KOPT-K1 (cell line): ENCODE measurements around the gene GARIN5B.
"Not testable (repeated sequence)": the region's sequence is repeated elsewhere in the genome, so short reads cannot be mapped to it uniquely, and the experiment has no call there.

Experiments used
- H3K27ac ChIP-seq: fragments of 200-600 bp; sonication (generic); 2 replicates; pipeline ENCODE4 v1.5.1; 2016; ENCODE audit warnings: antibody characterized with exemption, mild to moderate bottlenecking, low read depth, low read length; ENCODE audit not compliant: poor library complexity, severe bottlenecking
- H3K36me3 ChIP-seq: fragments of 200-600 bp; sonication (generic); 2 replicates; pipeline ENCODE4 v1.5.1; 2017; ENCODE audit warnings: antibody characterized with exemption, mild to moderate bottlenecking, low read length, moderate library complexity; ENCODE audit not compliant: insufficient read depth
- H3K9me3 ChIP-seq: fragments of 200-600 bp; sonication (generic); 2 replicates; pipeline ENCODE4 v1.5.1; 2017; ENCODE audit warnings: antibody characterized with exemption, low read length, mild to moderate bottlenecking; ENCODE audit not compliant: insufficient read depth, poor library complexity, severe bottlenecking

Gene GARIN5B

GRCh38 chr19:55362990-55363716 is at the start of gene GARIN5B:
Gene GARIN5B, minus strand, starts transcription at chr19:55363260. Its CDS starts 194 bp downstream, at chr19:55363066.
- H3K9me3 ChIP-seq: no peaks in the 10 kb centered on the region
- no peaks in the 10 kb centered on the region for H3K36me3 ChIP-seq
- no peak within 1 kb of the TSS for H3K27ac ChIP-seq

GRCh38 chr19:55410168-55410567 is 47.1 kb upstream of the GARIN5B start:
- Histone ChIP-seq H3K36me3 (peaks cover 17% of the 10 kb centered on the region), H3K9me3 (no peaks in the 10 kb centered on the region), H3K27ac (no peak overlapping the region)

- H3K9me3 ChIP-seq, H3K27ac ChIP-seq: not testable (repeated sequence)
- H3K36me3 ChIP-seq: peaks cover 26% of the 10 kb centered on the region
Observed at GRCh38 chr19:55409179-55409578, 46.1 kb upstream of the GARIN5B start.

- no peaks in the 10 kb centered on the region for H3K9me3 ChIP-seq
- H3K27ac ChIP-seq: peak overlapping the region; percentile 95
- peaks cover 33% of the 10 kb centered on the region for H3K36me3 ChIP-seq
Observed at GRCh38 chr19:55408533-55408872, 45.4 kb upstream of the GARIN5B start.

GRCh38 chr19:55407800-55408532 is 44.9 kb upstream of the GARIN5B start:
- no peaks in the 10 kb centered on the region for H3K9me3 ChIP-seq
- peaks cover 39% of the 10 kb centered on the region for H3K36me3 ChIP-seq
- peak overlapping the region; percentile 95 for H3K27ac ChIP-seq

GRCh38 chr19:55407550-55407799 is 44.4 kb upstream of the GARIN5B start, which contains the start of gene UBE2S:
Gene UBE2S, minus strand, starts transcription at chr19:55407788. Its CDS starts 199 bp downstream, at chr19:55407589.
- H3K36me3 ChIP-seq: peaks cover 44% of the 10 kb centered on the region
- peak within 1 kb of the TSS; percentile 95 for H3K27ac ChIP-seq
- H3K9me3 ChIP-seq: not testable (repeated sequence)

- peaks cover 48% of the 10 kb centered on the region for H3K36me3 ChIP-seq
- peak overlapping the region; percentile 95 for H3K27ac ChIP-seq
- no peaks in the 10 kb centered on the region for H3K9me3 ChIP-seq
Observed at GRCh38 chr19:55406826-55407549, 43.9 kb upstream of the GARIN5B start.

GRCh38 chr19:55406091-55406825 is 43.2 kb upstream of the GARIN5B start:
- H3K9me3 ChIP-seq: no peaks in the 10 kb centered on the region
- H3K36me3 ChIP-seq: peaks cover 55% of the 10 kb centered on the region
- peak overlapping the region; percentile 95 for H3K27ac ChIP-seq

GRCh38 chr19:55405638-55406037 is 42.6 kb upstream of the GARIN5B start:
- H3K27ac ChIP-seq: peak overlapping the region; percentile 95
- peaks cover 61% of the 10 kb centered on the region for H3K36me3 ChIP-seq
- H3K9me3 ChIP-seq: no peaks in the 10 kb centered on the region

GRCh38 chr19:55402509-55402908 is 39.4 kb upstream of the GARIN5B start:
- Histone ChIP-seq H3K27ac (no peak overlapping the region), H3K36me3 (peaks cover 68% of the 10 kb centered on the region), H3K9me3 (no peaks in the 10 kb centered on the region)

GRCh38 chr19:55401390-55401789 is 38.3 kb upstream of the GARIN5B start:
- H3K27ac ChIP-seq, H3K9me3 ChIP-seq: not testable (repeated sequence)
- peaks cover 64% of the 10 kb centered on the region for H3K36me3 ChIP-seq

GRCh38 chr19:55400281-55401087 is 37.4 kb upstream of the GARIN5B start:
- H3K36me3 ChIP-seq: peaks cover 55% of the 10 kb centered on the region
- H3K27ac ChIP-seq: no peak overlapping the region
- H3K9me3 ChIP-seq: no peaks in the 10 kb centered on the region

- H3K36me3 ChIP-seq: peaks cover 34% of the 10 kb centered on the region
- H3K9me3 ChIP-seq: no peaks in the 10 kb centered on the region
- H3K27ac ChIP-seq: no peak overlapping the region
Observed at GRCh38 chr19:55398200-55398925, 35.3 kb upstream of the GARIN5B start.
